ENCODE data around the gene RPTN. TPM values are rescaled to one million over a fixed set of nuclear protein-coding genes. Genes with fewer than 3 reads are reported as not detected.

Gene RPTN
- total RNA-seq, 1 donor from 2014 or later = not detected

- Histone ChIP-seq H3K9me3 (no peaks in the 10 kb centered on the region), H3K36me3 (no peaks in the 10 kb centered on the region), H3K27ac (no peak overlapping the region), H3K4me3 (no peak overlapping the region), H3K27me3 (ENCODE audit: low read depth) (peaks cover 10% of the 10 kb centered on the region), H3K4me1 (no peaks in the 10 kb centered on the region)
- DNase-seq = no peak
- intact Hi-C loops (cut with DNase I) = no loop called here
- no peak for TF ChIP-seq CTCF (IDR thresholded peaks at IDR 0.05)
- ATAC-seq = no peak
Measured at GRCh38 chr1:152137215-152137614, 21.8 kb downstream of the RPTN start.

- ATAC-seq = no peak
- Histone ChIP-seq H3K4me3 (no peak overlapping the region), H3K9me3 (no peaks in the 10 kb centered on the region), H3K36me3 (no peaks in the 10 kb centered on the region), H3K4me1 (no peaks in the 10 kb centered on the region), H3K27me3 (ENCODE audit: low read depth) (peaks cover 25% of the 10 kb centered on the region), H3K27ac (no peak overlapping the region)
- intact Hi-C loops (cut with DNase I) = no loop called here
- no peak for DNase-seq
- no peak for TF ChIP-seq CTCF (IDR thresholded peaks at IDR 0.05)
Measured at GRCh38 chr1:152130186-152130585, 28.8 kb downstream of the RPTN start.

GRCh38 chr1:152127673-152128072 is 31.4 kb downstream of the RPTN start:
- no peak overlapping the region for H3K27ac ChIP-seq
- intact Hi-C loops (cut with DNase I) = no loop called here
- H3K9me3 ChIP-seq = no peaks in the 10 kb centered on the region
- no peak for TF ChIP-seq CTCF (IDR thresholded peaks at IDR 0.05)
- H3K36me3 ChIP-seq = no peaks in the 10 kb centered on the region
- H3K27me3 ChIP-seq (ENCODE audit: low read depth) = peaks cover 31% of the 10 kb centered on the region
- no peak for DNase-seq
- no peak for ATAC-seq
- H3K4me1 ChIP-seq = no peaks in the 10 kb centered on the region
- H3K4me3 ChIP-seq = no peak overlapping the region

- no peak for TF ChIP-seq CTCF (IDR thresholded peaks at IDR 0.05)
- DNase-seq (no peak), ATAC-seq (no peak)
- Histone ChIP-seq H3K27me3 (ENCODE audit: low read depth) (peaks cover 25% of the 10 kb centered on the region), H3K36me3 (no peaks in the 10 kb centered on the region), H3K27ac (no peak overlapping the region), H3K4me3 (no peak overlapping the region), H3K9me3 (no peaks in the 10 kb centered on the region), H3K4me1 (no peaks in the 10 kb centered on the region)
- intact Hi-C loops (cut with DNase I) = no loop called here
Measured at GRCh38 chr1:152125834-152126443, 33.1 kb downstream of the RPTN start.

- Histone ChIP-seq H3K9me3 (no peaks in the 10 kb centered on the region), H3K27ac (no peak overlapping the region), H3K4me3 (no peak overlapping the region), H3K4me1 (no peaks in the 10 kb centered on the region), H3K36me3 (no peaks in the 10 kb centered on the region), H3K27me3 (ENCODE audit: low read depth) (peaks cover 48% of the 10 kb centered on the region)
- DNase-seq (no peak), ATAC-seq (no peak)
- intact Hi-C loops (cut with DNase I) = no loop called here
- no peak for TF ChIP-seq CTCF (IDR thresholded peaks at IDR 0.05)
Measured at GRCh38 chr1:152118915-152119314, 40.1 kb downstream of the RPTN start.
